Esophagus (tissue), 2 donors: ENCODE measurements around the gene ASCC1. TPM values are rescaled to one million over a fixed set of nuclear protein-coding genes. Genes with fewer than 3 reads are reported as not detected.
"Not testable (repeated sequence)": the region's sequence is repeated elsewhere in the genome, so short reads cannot be mapped to it uniquely, and the experiment has no call there.

Experiments used
- H3K27ac ChIP-seq, 2 donors: one replicate each; pipeline ENCODE4 v1.5.1; 2013; ENCODE audit warnings: low read depth in 2 of 2, mild to moderate bottlenecking in 2 of 2, inconsistent platforms in 1 of 2, low read length in 1 of 2, moderate library complexity in 1 of 2
- H3K27me3 ChIP-seq, 2 donors: one replicate each; pipeline ENCODE4 v1.6.1; 2013; ENCODE audit warnings: low read length in 2 of 2, control low read depth in 1 of 2, mild to moderate bottlenecking in 1 of 2; ENCODE audit not compliant: insufficient read depth in 2 of 2, control insufficient read depth in 1 of 2
- H3K36me3 ChIP-seq, 2 donors: one replicate each; pipeline ENCODE4 v1.6.1; 2013; ENCODE audit warnings: low read length in 1 of 2; ENCODE audit not compliant: control insufficient read depth in 2 of 2, insufficient read depth in 2 of 2
- H3K4me1 ChIP-seq, 2 donors: one replicate each; pipeline ENCODE4 v1.6.1; 2013; ENCODE audit warnings: low read length in 1 of 2; ENCODE audit not compliant: control insufficient read depth in 2 of 2, insufficient read depth in 2 of 2
- H3K4me3 ChIP-seq, 2 donors: one replicate each; pipeline ENCODE4 v1.5.1; 2013; ENCODE audit warnings: low read length in 2 of 2, mild to moderate bottlenecking in 2 of 2, low read depth in 1 of 2, moderate library complexity in 1 of 2
- H3K9me3 ChIP-seq, 2 donors: one replicate each; pipeline ENCODE4 v1.6.1; 2013; ENCODE audit warnings: mild to moderate bottlenecking in 2 of 2, low read depth in 1 of 2, low read length in 1 of 2, moderate library complexity in 1 of 2; ENCODE audit not compliant: control insufficient read depth in 2 of 2, insufficient read depth in 1 of 2
- WGBS, 2 donors: extraction: QIAGEN DNeasy Blood & Tissue Kit; methylation state at CpG; one replicate each; pipeline ENCODE4 v1.1.7; 2013; 5-methylcytosine and 5-hydroxymethylcytosine counted together
- polyA plus RNA-seq, 2 donors: library from polyadenylated mRNA; stranded (reverse); fragments of 200-250 nt; gene quantifications; one replicate each; pipeline ENCODE4 v1.2.3, GENCODE V29; 2013
- donor health status: healthy with polysubstance abuse.
- donor health status: Bipolar disorder and iron deficiency.

ASCC1 gene
- polyA plus RNA-seq, 2 donors = 4.7 to 12.8 TPM

GRCh38 chr10:72108830-72109635 is 107.0 kb downstream of the ASCC1 start:
- peaks cover 2 to 3% of the 10 kb centered on the region in 2 donors for H3K4me1 ChIP-seq
- 53% methylated on average over 1 of the region's 1 CpG for WGBS, 2 donors
- H3K27ac ChIP-seq = no peak overlapping the region
- H3K9me3 ChIP-seq = no peaks in the 10 kb centered on the region
- H3K4me3 ChIP-seq = no peak overlapping the region
- H3K36me3 ChIP-seq = peaks cover 0 to 3% of the 10 kb centered on the region in 2 donors
- no peaks in the 10 kb centered on the region for H3K27me3 ChIP-seq

DNA sequence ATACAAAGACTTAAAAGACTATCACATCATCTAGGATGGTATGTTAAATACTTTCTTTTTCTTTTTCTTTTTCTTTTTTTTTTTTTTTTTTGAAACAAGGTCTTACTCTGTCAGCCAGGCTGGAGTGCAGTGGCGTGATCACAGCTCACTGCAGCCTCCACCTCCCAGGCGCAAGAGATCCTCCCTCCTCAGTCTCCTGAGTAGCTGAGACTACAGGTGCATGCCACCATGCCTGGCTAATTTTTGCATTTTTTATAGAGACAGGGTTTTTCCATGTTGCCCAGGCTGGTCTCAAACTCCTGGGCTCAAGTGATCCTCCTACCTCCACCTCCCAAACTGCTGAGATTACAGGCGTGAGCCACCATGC is 108.1 kb downstream of the ASCC1 start:
- not testable (repeated sequence) for H3K27me3 ChIP-seq, H3K27ac ChIP-seq, H3K9me3 ChIP-seq, H3K36me3 ChIP-seq, H3K4me3 ChIP-seq, H3K4me1 ChIP-seq
- WGBS, 2 donors = 92 to 99% methylated on average over 3 of the region's 3 CpGs

DNA sequence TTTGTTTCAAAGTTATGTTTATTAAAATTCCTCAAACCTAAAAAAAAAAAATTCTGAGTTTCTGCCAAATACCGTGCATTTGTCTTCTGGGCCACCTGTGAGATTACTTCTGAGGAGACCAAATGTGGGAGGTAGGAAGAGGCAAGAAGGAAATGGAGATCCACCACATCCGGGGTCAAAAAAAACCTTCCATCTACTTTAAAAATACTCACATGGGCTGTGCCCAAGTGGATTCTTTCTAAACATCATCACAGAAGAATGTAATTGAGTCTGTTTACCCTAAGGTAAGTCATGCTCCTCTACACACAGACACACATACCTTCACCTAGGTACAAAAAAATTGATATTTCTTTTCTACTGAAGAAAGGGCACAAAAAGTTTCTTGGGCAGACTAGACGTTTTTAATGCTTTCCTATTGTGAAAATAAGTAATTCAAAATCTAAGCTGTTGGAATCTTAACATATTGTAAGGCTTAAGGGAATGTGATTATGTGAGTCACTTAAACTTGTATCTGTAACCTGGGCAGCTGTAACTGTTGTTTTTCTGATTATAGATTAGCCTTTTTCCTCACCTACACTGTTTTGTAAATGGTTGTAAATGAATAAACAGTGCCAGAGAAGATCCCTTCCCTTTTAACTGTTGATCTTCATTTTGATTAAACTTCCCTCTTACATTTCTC is 108.6 kb downstream of the ASCC1 start:
- 43 to 53% methylated on average over 3 of the region's 3 CpGs for WGBS, 2 donors
- peaks cover 2 to 3% of the 10 kb centered on the region in 2 donors for H3K4me1 ChIP-seq
- H3K36me3 ChIP-seq = peaks cover 0 to 3% of the 10 kb centered on the region in 2 donors
- no peak overlapping the region for H3K4me3 ChIP-seq
- no peak overlapping the region for H3K27ac ChIP-seq
- no peaks in the 10 kb centered on the region for H3K27me3 ChIP-seq
- no peaks in the 10 kb centered on the region for H3K9me3 ChIP-seq

DNA sequence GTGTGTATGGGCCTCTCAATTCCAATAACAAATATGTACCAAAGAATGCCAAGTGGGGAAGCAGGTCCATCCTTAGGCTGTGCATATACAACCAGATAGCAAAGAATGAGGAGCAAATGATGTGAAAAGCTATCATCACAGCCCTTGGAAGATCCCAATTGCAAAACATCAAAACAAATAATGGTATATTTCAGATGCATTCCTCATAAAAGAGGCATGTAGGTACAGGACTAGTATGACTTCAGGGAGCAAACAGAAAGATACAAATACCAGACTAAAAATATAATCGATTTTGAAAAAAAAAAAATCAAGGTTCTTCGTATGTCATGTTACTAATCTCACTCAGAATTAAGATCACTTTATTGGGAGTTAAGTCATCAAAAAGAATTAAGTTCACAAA is 109.2 kb downstream of the ASCC1 start:
- H3K4me3 ChIP-seq = no peak overlapping the region
- H3K9me3 ChIP-seq = no peaks in the 10 kb centered on the region
- no peaks in the 10 kb centered on the region for H3K27me3 ChIP-seq
- H3K36me3 ChIP-seq = peaks cover 0 to 3% of the 10 kb centered on the region in 2 donors
- 72 to 75% methylated on average over 2 of the region's 2 CpGs for WGBS, 2 donors
- H3K27ac ChIP-seq = no peak overlapping the region
- peaks cover 2 to 3% of the 10 kb centered on the region in 2 donors for H3K4me1 ChIP-seq

DNA sequence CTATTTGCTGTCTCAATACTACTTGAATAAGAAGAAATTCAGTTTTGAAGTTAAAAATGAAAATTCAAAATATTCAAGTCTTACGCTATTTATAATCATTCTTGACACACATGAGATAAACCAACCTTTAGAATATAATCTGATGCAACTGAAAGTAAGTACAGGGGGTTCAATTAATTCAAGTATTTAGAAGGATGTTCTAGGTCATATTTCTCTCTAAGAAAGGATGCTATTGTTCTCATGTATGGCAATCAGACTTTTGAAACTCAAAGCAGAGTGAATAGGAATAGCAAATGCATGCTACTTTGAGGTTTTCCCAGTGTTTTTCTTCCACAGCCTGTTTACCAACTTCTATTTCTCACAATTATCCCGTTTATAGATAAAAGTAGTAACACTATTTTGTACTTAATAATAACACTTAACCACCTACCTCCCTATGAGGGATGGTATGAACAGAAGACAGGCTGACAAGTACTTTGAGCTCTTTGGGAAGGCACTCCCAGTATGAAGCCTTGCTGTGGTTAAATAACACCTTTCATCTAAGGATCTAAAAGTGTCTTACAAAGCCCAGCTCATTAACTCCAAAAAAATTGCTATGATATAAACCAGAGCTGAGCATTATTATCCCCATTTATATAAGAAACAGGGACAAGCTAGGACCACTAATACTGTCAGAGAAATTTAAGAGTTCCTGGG is 109.8 kb downstream of the ASCC1 start:
- no peaks in the 10 kb centered on the region for H3K9me3 ChIP-seq
- no peak overlapping the region for H3K27ac ChIP-seq
- 86 to 87% methylated on average over 2 of the region's 2 CpGs for WGBS, 2 donors

DNA sequence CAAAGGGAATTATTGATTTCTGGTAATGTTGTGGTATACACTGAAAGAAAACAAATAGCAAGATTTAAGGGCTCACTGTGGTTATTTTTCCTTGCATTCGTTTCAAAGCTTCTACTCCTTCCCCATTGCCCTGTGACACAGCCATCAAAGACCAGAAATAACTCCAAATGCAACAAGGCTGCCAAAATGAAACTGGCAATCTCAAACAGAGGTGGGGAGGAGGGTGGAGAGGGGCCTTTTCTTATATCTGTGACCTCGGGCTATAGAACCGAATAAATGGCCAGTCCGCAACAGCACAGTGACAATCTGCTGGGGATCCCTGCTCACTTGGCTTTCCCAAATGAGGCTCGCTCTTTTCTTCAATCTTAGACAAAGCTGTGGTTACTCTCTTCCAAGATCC is 110.4 kb downstream of the ASCC1 start:
- H3K27me3 ChIP-seq = no peaks in the 10 kb centered on the region
- H3K27ac ChIP-seq = no peak overlapping the region
- H3K9me3 ChIP-seq = no peaks in the 10 kb centered on the region
- peaks cover 2 to 3% of the 10 kb centered on the region in 2 donors for H3K36me3 ChIP-seq
- no peak overlapping the region for H3K4me3 ChIP-seq
- H3K4me1 ChIP-seq = peaks cover 2 to 3% of the 10 kb centered on the region in 2 donors
- WGBS, 2 donors = 90 to 92% methylated on average over 5 of the region's 5 CpGs

More for the DNA sequence above, 109.8 kb downstream of the ASCC1 start:
- Histone ChIP-seq H3K27me3 (no peaks in the 10 kb centered on the region), H3K4me1 (peaks cover 2 to 3% of the 10 kb centered on the region in 2 donors), H3K4me3 (no peak overlapping the region), H3K36me3 (peaks cover under 1 to 3% of the 10 kb centered on the region in 2 donors)

GRCh38 chr10:72105098-72105475 is 111.0 kb downstream of the ASCC1 start:
- peaks cover 2 to 3% of the 10 kb centered on the region in 2 donors for H3K4me1 ChIP-seq
- no peaks in the 10 kb centered on the region for H3K9me3 ChIP-seq
- WGBS, 2 donors = 88 to 95% methylated on average over 9 of the region's 9 CpGs
- H3K36me3 ChIP-seq = peaks cover 2 to 3% of the 10 kb centered on the region in 2 donors
- no peak overlapping the region for H3K27ac ChIP-seq
- no peak overlapping the region for H3K4me3 ChIP-seq
- no peaks in the 10 kb centered on the region for H3K27me3 ChIP-seq

DNA sequence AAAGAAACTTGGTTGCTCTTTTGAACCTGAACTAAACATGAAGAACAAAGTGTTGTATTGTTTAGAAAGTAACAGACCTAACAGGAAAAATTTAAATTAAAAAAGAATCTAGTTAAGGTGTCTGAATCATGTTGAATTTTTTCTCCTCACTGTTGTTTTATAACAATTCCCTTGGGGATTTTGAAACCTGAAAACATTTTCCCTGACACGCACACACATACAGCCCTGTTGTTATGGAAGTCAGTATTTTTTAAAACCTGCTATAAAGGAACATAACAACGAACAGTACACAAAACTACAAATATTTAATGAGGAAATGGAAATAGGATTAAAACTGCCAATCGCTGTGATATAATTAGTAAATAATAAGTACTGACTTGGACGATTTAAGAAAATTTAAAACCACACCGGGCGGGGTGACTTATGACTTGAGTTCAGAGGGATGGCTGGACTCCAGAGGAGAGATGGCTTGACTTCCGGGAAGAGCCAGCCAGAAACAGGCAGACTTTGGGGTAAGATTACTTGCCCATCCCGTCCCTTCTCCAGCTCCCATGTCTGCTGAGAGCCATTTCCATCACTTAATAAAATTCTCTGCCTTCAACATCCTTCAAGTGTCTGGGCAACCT is 111.5 kb downstream of the ASCC1 start:
- peaks cover 2 to 3% of the 10 kb centered on the region in 2 donors for H3K4me1 ChIP-seq
- no peaks in the 10 kb centered on the region for H3K27me3 ChIP-seq
- 52 to 69% methylated on average over 8 of the region's 8 CpGs for WGBS, 2 donors
- no peak overlapping the region for H3K27ac ChIP-seq
- peaks cover 2 to 3% of the 10 kb centered on the region in 2 donors for H3K36me3 ChIP-seq
- no peaks in the 10 kb centered on the region for H3K9me3 ChIP-seq
- H3K4me3 ChIP-seq = no peak overlapping the region

GRCh38 chr10:72099600-72099921 is 116.5 kb downstream of the ASCC1 start:
- no peak overlapping the region for H3K27ac ChIP-seq
- H3K36me3 ChIP-seq = peaks cover 0 to 2% of the 10 kb centered on the region in 2 donors
- no peaks in the 10 kb centered on the region for H3K4me1 ChIP-seq
- H3K9me3 ChIP-seq = no peaks in the 10 kb centered on the region
- H3K27me3 ChIP-seq = no peaks in the 10 kb centered on the region
- 94 to 97% methylated on average over 10 of the region's 10 CpGs for WGBS, 2 donors
- no peak overlapping the region for H3K4me3 ChIP-seq
